ENCODE measurements around the gene HOXD13.

HOXD13 gene

GRCh38 chr2:176114120-176114929 lies 21.8 kb downstream of the HOXD13 start:
- Mint-ChIP-seq H3K4me3 (no peak overlapping the region), H3K27me3 (peaks cover 98% of the 10 kb centered on the region), H3K27ac (no peak overlapping the region), H3K36me3 (ENCODE audit: low read depth) (no peaks in the 10 kb centered on the region), H3K4me1 (ENCODE audit: low read depth) (peaks cover 9% of the 10 kb centered on the region), H3K9me3 (peaks cover 3% of the 10 kb centered on the region)
- no peak for DNase-seq

GRCh38 chr2:176114930-176115625 lies 22.6 kb downstream of the HOXD13 start:
- no peak overlapping the region for H3K4me3 Mint-ChIP-seq
- H3K27me3 Mint-ChIP-seq, result peaks cover 98% of the 10 kb centered on the region
- peaks cover 8% of the 10 kb centered on the region for H3K4me1 Mint-ChIP-seq (ENCODE audit: low read depth)
- DNase-seq, result no peak
- H3K9me3 Mint-ChIP-seq, result peaks cover 3% of the 10 kb centered on the region
- H3K36me3 Mint-ChIP-seq (ENCODE audit: low read depth), result no peaks in the 10 kb centered on the region
- H3K27ac Mint-ChIP-seq, result no peak overlapping the region

- no peaks in the 10 kb centered on the region for H3K36me3 Mint-ChIP-seq (ENCODE audit: low read depth)
- peaks cover 3% of the 10 kb centered on the region for H3K9me3 Mint-ChIP-seq
- no peak within 1 kb of the TSS for H3K4me3 Mint-ChIP-seq
- no peak within 1 kb of the TSS for H3K27ac Mint-ChIP-seq
- peaks cover 7% of the 10 kb centered on the region for H3K4me1 Mint-ChIP-seq (ENCODE audit: low read depth)
- no peak for DNase-seq
- peaks cover 98% of the 10 kb centered on the region for H3K27me3 Mint-ChIP-seq
Observed at GRCh38 chr2:176115883-176116813, 23.6 kb downstream of the HOXD13 start, which contains the start of gene HOXD10. Gene HOXD10 (plus strand): TSS chr2:176116778. CDS start chr2:176116834, 56 bp downstream.

GRCh38 chr2:176117162-176117822 lies 24.8 kb downstream of the HOXD13 start:
- peaks cover 4% of the 10 kb centered on the region for H3K4me1 Mint-ChIP-seq (ENCODE audit: low read depth)
- H3K27ac Mint-ChIP-seq, result no peak overlapping the region

GRCh38 chr2:176117823-176118371 lies 25.4 kb downstream of the HOXD13 start:
- Mint-ChIP-seq H3K4me3 (no peak overlapping the region), H3K27me3 (peaks cover 92% of the 10 kb centered on the region), H3K36me3 (ENCODE audit: low read depth) (no peaks in the 10 kb centered on the region), H3K27ac (no peak overlapping the region), H3K9me3 (peaks cover 3% of the 10 kb centered on the region), H3K4me1 (ENCODE audit: low read depth) (peaks cover 6% of the 10 kb centered on the region)
- DNase-seq, result no peak

More at GRCh38 chr2:176117162-176117822, 24.8 kb downstream of the HOXD13 start:
- DNase-seq, result no peak
- peaks cover 3% of the 10 kb centered on the region for H3K9me3 Mint-ChIP-seq
- no peaks in the 10 kb centered on the region for H3K36me3 Mint-ChIP-seq (ENCODE audit: low read depth)
- H3K4me3 Mint-ChIP-seq, result no peak overlapping the region
- peaks cover 95% of the 10 kb centered on the region for H3K27me3 Mint-ChIP-seq

- Mint-ChIP-seq H3K27ac (no peak overlapping the region), H3K4me1 (ENCODE audit: low read depth) (peaks cover 10% of the 10 kb centered on the region), H3K36me3 (ENCODE audit: low read depth) (no peaks in the 10 kb centered on the region), H3K9me3 (peaks cover 3% of the 10 kb centered on the region), H3K4me3 (no peak overlapping the region), H3K27me3 (peaks cover 91% of the 10 kb centered on the region)
- DNase-seq, result no peak
Observed at GRCh38 chr2:176118601-176119339, 26.2 kb downstream of the HOXD13 start.

- no peak overlapping the region for H3K4me3 Mint-ChIP-seq
- H3K27ac Mint-ChIP-seq, result no peak overlapping the region
- H3K4me1 Mint-ChIP-seq (ENCODE audit: low read depth), result peaks cover 13% of the 10 kb centered on the region
- no peaks in the 10 kb centered on the region for H3K36me3 Mint-ChIP-seq (ENCODE audit: low read depth)
- no peak for DNase-seq
- H3K9me3 Mint-ChIP-seq, result peaks cover 3% of the 10 kb centered on the region
- H3K27me3 Mint-ChIP-seq, result peaks cover 91% of the 10 kb centered on the region
Observed at GRCh38 chr2:176120364-176121189, 28.1 kb downstream of the HOXD13 start.

GRCh38 chr2:176121190-176122051 lies 28.9 kb downstream of the HOXD13 start:
- Mint-ChIP-seq H3K36me3 (ENCODE audit: low read depth) (no peaks in the 10 kb centered on the region), H3K9me3 (peaks cover 3% of the 10 kb centered on the region), H3K27me3 (peaks cover 91% of the 10 kb centered on the region), H3K4me3 (no peak overlapping the region), H3K27ac (no peak overlapping the region), H3K4me1 (ENCODE audit: low read depth) (peaks cover 13% of the 10 kb centered on the region)
- DNase-seq, result no peak

- no peak for DNase-seq
- Mint-ChIP-seq H3K4me1 (ENCODE audit: low read depth) (peaks cover 13% of the 10 kb centered on the region), H3K36me3 (ENCODE audit: low read depth) (no peaks in the 10 kb centered on the region), H3K27me3 (peaks cover 91% of the 10 kb centered on the region), H3K9me3 (peaks cover 3% of the 10 kb centered on the region), H3K27ac (peak overlapping the region; percentile 74), H3K4me3 (peak overlapping the region; percentile 43)
Observed at GRCh38 chr2:176122052-176122682, 29.6 kb downstream of the HOXD13 start.

GRCh38 chr2:176122683-176123410 lies 30.3 kb downstream of the HOXD13 start, which contains the start of gene HOXD9:
Gene HOXD9 (plus strand): TSS chr2:176122719. CDS start chr2:176122769, 50 bp downstream.
- peak within 1 kb of the TSS; percentile 43 for H3K4me3 Mint-ChIP-seq
- peaks cover 13% of the 10 kb centered on the region for H3K4me1 Mint-ChIP-seq (ENCODE audit: low read depth)
- peaks cover 92% of the 10 kb centered on the region for H3K27me3 Mint-ChIP-seq
- no peaks in the 10 kb centered on the region for H3K36me3 Mint-ChIP-seq (ENCODE audit: low read depth)
- H3K27ac Mint-ChIP-seq, result peak within 1 kb of the TSS; percentile 74
- H3K9me3 Mint-ChIP-seq, result peaks cover 3% of the 10 kb centered on the region
- DNase-seq, result no peak
